ENCODE measurements around the gene RAI14. TPM values are rescaled to one million over a fixed set of nuclear protein-coding genes. Genes with fewer than 3 reads are reported as not detected.

Gene RAI14
- total RNA-seq, 6 experiments from 2014 or later = 11.9 to 30.8 (median 20.8) TPM

DNA sequence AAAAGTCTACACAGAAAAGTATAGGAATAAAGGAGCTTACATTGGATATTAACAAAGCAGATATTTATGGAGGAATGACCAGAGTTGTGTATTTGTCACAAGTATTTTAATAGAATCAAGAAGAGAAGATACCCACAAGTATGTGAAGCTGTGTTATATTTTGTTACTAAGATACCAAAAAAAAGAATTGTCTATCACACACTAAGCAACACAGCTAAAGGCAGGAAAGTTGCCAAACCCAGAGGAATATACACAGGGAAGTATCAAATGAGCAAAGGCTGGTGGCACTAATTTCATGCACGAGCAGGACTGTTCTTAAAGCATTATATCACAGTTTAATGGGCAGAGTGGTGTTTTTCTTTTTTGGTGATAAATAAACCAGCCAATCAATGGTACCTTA is 30.9 kb upstream of the RAI14 start:
- Histone ChIP-seq H3K4me1 (no peaks in the 10 kb centered on the region), H3K4me3 (no peak overlapping the region), H3K36me3 (no peaks in the 10 kb centered on the region), H3K9me3 (no peaks in the 10 kb centered on the region), H3K27me3 (no peaks in the 10 kb centered on the region), H3K27ac (no peak overlapping the region)
- ATAC-seq = no peak
- intact Hi-C loops (cut with DNase I) = no loop called here
- WGBS (ENCODE audit: insufficient coverage, low coverage, low lambda C conversion rate, missing lambda C conversion rate) = 60% methylated on average over 1 of the region's 1 CpG
- no peak for TF ChIP-seq POLR2A (IDR thresholded peaks at IDR 0.05)
- TF ChIP-seq, protein P1, sequence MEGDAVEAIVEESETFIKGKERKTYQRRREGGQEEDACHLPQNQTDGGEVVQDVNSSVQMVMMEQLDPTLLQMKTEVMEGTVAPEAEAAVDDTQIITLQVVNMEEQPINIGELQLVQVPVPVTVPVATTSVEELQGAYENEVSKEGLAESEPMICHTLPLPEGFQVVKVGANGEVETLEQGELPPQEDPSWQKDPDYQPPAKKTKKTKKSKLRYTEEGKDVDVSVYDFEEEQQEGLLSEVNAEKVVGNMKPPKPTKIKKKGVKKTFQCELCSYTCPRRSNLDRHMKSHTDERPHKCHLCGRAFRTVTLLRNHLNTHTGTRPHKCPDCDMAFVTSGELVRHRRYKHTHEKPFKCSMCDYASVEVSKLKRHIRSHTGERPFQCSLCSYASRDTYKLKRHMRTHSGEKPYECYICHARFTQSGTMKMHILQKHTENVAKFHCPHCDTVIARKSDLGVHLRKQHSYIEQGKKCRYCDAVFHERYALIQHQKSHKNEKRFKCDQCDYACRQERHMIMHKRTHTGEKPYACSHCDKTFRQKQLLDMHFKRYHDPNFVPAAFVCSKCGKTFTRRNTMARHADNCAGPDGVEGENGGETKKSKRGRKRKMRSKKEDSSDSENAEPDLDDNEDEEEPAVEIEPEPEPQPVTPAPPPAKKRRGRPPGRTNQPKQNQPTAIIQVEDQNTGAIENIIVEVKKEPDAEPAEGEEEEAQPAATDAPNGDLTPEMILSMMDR (IDR thresholded peaks at IDR 0.05) = no peak
- DNase-seq = no peak

DNA sequence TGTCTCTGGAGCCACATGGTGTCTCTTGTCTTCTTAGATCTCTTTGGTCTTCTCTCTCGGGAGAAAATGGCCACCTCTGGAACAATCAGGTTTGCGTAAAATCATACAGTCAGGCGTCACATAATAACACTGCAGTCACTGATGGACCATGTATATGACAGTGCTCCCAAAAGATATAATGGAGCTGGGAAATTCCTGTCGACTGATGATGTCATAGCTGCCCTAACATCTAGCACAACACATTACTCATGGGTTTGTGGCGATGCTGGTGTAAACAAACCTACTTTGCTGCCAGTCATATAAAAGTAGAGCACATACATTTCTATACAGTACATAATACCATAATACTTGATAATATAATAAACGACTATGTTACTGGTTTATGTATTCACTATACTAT is 30.1 kb upstream of the RAI14 start:
- no peak for DNase-seq
- H3K27me3 ChIP-seq = no peaks in the 10 kb centered on the region
- H3K27ac ChIP-seq = no peak overlapping the region
- intact Hi-C loops (cut with DNase I) = no loop called here
- H3K9me3 ChIP-seq = no peaks in the 10 kb centered on the region
- ATAC-seq = no peak
- no peaks in the 10 kb centered on the region for H3K4me1 ChIP-seq
- no peak overlapping the region for H3K4me3 ChIP-seq
- H3K36me3 ChIP-seq = no peaks in the 10 kb centered on the region
- TF ChIP-seq, protein P1 (IDR thresholded peaks at IDR 0.05) = no peak
- TF ChIP-seq POLR2A (IDR thresholded peaks at IDR 0.05) = no peak
- 44% methylated on average over 5 of the region's 6 CpGs for WGBS (ENCODE audit: insufficient coverage, low coverage, low lambda C conversion rate, missing lambda C conversion rate)

DNA sequence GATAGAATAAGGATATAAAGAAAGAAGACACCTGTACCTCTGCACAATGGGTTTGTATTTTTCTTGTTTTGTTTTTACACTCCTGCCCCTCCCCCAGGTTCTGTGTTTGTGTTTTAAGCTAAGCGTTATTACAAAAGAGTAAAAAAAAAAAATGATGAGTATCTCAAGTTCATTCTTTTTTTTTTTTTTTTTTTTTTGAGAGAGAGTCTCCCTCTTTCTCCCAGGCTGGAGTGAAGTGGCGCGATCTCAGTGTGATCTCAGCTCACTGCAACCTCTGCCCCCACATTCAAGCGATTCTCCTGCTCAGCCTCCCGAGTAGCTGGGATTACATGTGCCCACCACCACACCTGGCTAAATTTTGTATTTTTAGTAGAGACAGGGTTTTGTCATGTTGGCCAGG is 29.4 kb upstream of the RAI14 start:
- ATAC-seq (no peak), DNase-seq (no peak)
- 68% methylated on average over 5 of the region's 5 CpGs for WGBS (ENCODE audit: insufficient coverage, low coverage, low lambda C conversion rate, missing lambda C conversion rate)
- Histone ChIP-seq H3K27me3 (no peaks in the 10 kb centered on the region), H3K4me3 (no peak overlapping the region), H3K4me1 (no peaks in the 10 kb centered on the region), H3K36me3 (no peaks in the 10 kb centered on the region), H3K9me3 (no peaks in the 10 kb centered on the region), H3K27ac (no peak overlapping the region)
- intact Hi-C loops (cut with DNase I) = no loop called here
- TF ChIP-seq, protein P1 (IDR thresholded peaks at IDR 0.05) = no peak
- no peak for TF ChIP-seq POLR2A (IDR thresholded peaks at IDR 0.05)

DNA sequence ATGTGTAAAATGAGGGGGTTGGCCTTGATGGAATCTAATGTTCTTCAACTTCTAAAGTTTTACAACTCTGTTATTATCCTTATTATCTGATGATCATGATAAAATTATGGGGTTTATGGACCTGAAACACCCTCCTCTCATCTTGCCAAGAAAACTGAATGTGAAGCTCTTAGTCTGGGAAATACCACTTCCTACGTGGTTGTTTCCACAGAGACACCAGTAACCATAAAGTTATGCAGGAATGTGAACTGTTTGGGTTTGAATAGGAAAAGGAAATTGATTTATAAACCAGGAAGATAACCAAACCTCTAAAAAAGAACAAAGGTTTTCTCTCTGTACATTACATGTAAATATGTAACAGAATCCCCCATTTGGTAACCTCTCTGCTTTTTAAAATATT is 28.3 kb upstream of the RAI14 start:
- Histone ChIP-seq H3K27me3 (no peaks in the 10 kb centered on the region), H3K27ac (no peak overlapping the region), H3K36me3 (no peaks in the 10 kb centered on the region), H3K4me1 (no peaks in the 10 kb centered on the region), H3K9me3 (no peaks in the 10 kb centered on the region), H3K4me3 (no peak overlapping the region)
- intact Hi-C loops (cut with DNase I) = no loop called here
- TF ChIP-seq, protein P1 (IDR thresholded peaks at IDR 0.05) = no peak
- TF ChIP-seq POLR2A (IDR thresholded peaks at IDR 0.05) = no peak
- ATAC-seq (no peak), DNase-seq (no peak)
- WGBS (ENCODE audit: insufficient coverage, low coverage, low lambda C conversion rate, missing lambda C conversion rate) = 39% methylated on average over 1 of the region's 1 CpG

DNA sequence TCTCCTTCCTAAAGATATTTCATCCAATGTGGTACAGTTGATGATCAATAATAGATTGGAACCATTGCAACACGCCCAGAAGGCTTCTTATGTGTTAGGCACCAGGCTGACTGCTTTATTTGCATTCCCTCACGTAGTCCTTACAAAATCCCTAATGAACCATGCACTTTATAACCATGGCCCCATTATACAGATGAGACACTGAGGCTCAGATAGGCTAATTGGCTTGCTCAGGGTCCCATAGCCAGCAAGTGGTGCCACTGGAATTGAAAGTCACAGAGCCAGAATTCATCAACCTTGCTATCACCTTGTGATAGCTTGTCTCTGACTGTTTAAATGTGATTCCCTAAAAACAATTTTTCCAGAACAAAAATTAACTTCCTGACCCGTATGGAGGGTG is 27.8 kb upstream of the RAI14 start:
- H3K4me1 ChIP-seq = no peaks in the 10 kb centered on the region
- ATAC-seq (no peak), DNase-seq (no peak)
- H3K9me3 ChIP-seq = no peaks in the 10 kb centered on the region
- TF ChIP-seq, protein P1 (IDR thresholded peaks at IDR 0.05) = no peak
- no peak for TF ChIP-seq POLR2A (IDR thresholded peaks at IDR 0.05)
- H3K36me3 ChIP-seq = no peaks in the 10 kb centered on the region
- no peaks in the 10 kb centered on the region for H3K27me3 ChIP-seq
- intact Hi-C loops (cut with DNase I) = no loop called here
- 66% methylated on average over 3 of the region's 3 CpGs for WGBS (ENCODE audit: insufficient coverage, low coverage, low lambda C conversion rate, missing lambda C conversion rate)
- H3K27ac ChIP-seq = no peak overlapping the region
- no peak overlapping the region for H3K4me3 ChIP-seq

All from right lobe of liver (tissue), 6 donors.